Heart left ventricle (tissue), 13 donors: Measurements from ENCODE around the gene TXNRD3.

ENCODE experiments used
- POLR2A ChIP-seq, 2 donors: fragments of 450-650 bp; IDR thresholded peaks; one replicate each; pipeline ENCODE4 v1.6.1; 2017; ENCODE audit warnings: antibody characterized with exemption in 2 of 2, mild to moderate bottlenecking in 2 of 2, moderate library complexity in 2 of 2
- TF ChIP-seq, protein P1 (sequence below), 12 donors: fragments of 200-600 bp; sonication (generic) in 4 of 12; IDR thresholded peaks; one replicate each; pipeline versions ENCODE4 v1.5.0 to v1.8.0; 2018 to 2022; ENCODE audit warnings: antibody characterized with exemption in 12 of 12, mild to moderate bottlenecking in 5 of 12
- donor health status: ischemic (EF 13 %, LVEDD 7.1; RV severe dilation, severe dysfunction).
- donor health status: DM: no; HTN: yes; CAD: no.
- donor health status: DM: no; HTN: no; CAD: no.
- donor health status: ischemic (EF 25% LVEDD 6.9; RV normal size, moderate dysfunction).
- donor health status: ischemic (EF 25% LVEDD 5.7; RV mildly dilated, moderate dysfunction).
- donor health status: ischemic (EF 35%, LVEDD 5.7; RV mildly dilated, moderate dysfunction).
- donor health status: nonischemic (EF 11% LVEDD 7.7; RV severe dilation, severe dysfunction).
- donor health status: DM: yes; HTN: yes; CAD: no.
- donor health status: PGD.
- donor health status: ischemic (EF 29% LVEDD 5.4; RV normal size, mild dysfunction).
- donor health status: nonischemic (EF 23%, LVEDD 6.1; RV moderate dilation, normal function).

- TF ChIP-seq, protein P1, sequence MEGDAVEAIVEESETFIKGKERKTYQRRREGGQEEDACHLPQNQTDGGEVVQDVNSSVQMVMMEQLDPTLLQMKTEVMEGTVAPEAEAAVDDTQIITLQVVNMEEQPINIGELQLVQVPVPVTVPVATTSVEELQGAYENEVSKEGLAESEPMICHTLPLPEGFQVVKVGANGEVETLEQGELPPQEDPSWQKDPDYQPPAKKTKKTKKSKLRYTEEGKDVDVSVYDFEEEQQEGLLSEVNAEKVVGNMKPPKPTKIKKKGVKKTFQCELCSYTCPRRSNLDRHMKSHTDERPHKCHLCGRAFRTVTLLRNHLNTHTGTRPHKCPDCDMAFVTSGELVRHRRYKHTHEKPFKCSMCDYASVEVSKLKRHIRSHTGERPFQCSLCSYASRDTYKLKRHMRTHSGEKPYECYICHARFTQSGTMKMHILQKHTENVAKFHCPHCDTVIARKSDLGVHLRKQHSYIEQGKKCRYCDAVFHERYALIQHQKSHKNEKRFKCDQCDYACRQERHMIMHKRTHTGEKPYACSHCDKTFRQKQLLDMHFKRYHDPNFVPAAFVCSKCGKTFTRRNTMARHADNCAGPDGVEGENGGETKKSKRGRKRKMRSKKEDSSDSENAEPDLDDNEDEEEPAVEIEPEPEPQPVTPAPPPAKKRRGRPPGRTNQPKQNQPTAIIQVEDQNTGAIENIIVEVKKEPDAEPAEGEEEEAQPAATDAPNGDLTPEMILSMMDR (IDR thresholded peaks at IDR 0.05), result no peak
- TF ChIP-seq POLR2A (IDR thresholded peaks at IDR 0.05), result no peak
These were observed 16.1 kb downstream of the TXNRD3 start for GRCh38 chr3:126638790-126639189.
